Skeletal muscle cell (primary cell): ENCODE measurements around the gene ETV2.
"Not testable (repeated sequence)": the region's sequence is repeated elsewhere in the genome, so short reads cannot be mapped to it uniquely, and the experiment has no call there.

Experiments used
- DNase-seq: peaks from one replicate; pipeline ENCODE4 v3.0.0-alpha.2; 2010; ENCODE audit warnings: low read depth
- H3K4me3 ChIP-seq: 2 replicates; pipeline ENCODE4 v1.5.1; 2011; ENCODE audit warnings: low read depth, mild to moderate bottlenecking, control low read depth, low read length, moderate library complexity

The ETV2 gene, protein sequence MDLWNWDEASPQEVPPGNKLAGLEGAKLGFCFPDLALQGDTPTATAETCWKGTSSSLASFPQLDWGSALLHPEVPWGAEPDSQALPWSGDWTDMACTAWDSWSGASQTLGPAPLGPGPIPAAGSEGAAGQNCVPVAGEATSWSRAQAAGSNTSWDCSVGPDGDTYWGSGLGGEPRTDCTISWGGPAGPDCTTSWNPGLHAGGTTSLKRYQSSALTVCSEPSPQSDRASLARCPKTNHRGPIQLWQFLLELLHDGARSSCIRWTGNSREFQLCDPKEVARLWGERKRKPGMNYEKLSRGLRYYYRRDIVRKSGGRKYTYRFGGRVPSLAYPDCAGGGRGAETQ

GRCh38 chr19:35641515-35642151 is at the start of gene ETV2:
ETV2 (plus strand) TSS chr19:35641745; CDS start chr19:35642461, 716 bp downstream.
- no peak for DNase-seq

GRCh38 chr19:35592226-35592625 is 49.3 kb upstream of the ETV2 start:
- DNase-seq = peak; percentile 7
- H3K4me3 ChIP-seq = no peak overlapping the region

More at GRCh38 chr19:35641515-35642151, at the start of gene ETV2:
- no peak within 1 kb of the TSS for H3K4me3 ChIP-seq

DNA sequence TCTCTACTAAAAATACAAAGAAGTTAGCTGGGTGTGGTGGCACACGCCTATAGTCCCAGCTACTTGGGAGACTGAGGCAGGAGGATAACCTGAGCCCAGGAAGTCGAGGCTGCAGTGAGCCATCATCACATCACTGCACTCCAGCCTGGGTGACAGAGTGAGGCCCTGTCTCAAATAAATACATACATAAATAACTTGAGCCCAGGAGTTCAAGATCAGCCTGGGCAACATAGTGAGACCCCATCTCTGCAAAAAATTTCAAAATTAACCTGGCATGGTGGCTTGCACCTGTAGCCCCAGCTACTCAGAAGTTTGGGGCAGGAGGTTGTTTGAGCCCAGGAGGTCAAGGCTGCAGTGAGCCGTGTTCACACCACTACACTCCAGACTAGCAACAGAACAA is 46.5 kb upstream of the ETV2 start:
- not testable (repeated sequence) for DNase-seq, H3K4me3 ChIP-seq

GRCh38 chr19:35595928-35596327 is 45.6 kb upstream of the ETV2 start:
- H3K4me3 ChIP-seq = no peak overlapping the region
- no peak for DNase-seq

GRCh38 chr19:35596366-35596999 is 45.1 kb upstream of the ETV2 start:
- DNase-seq = no peak
- H3K4me3 ChIP-seq = no peak overlapping the region

DNA sequence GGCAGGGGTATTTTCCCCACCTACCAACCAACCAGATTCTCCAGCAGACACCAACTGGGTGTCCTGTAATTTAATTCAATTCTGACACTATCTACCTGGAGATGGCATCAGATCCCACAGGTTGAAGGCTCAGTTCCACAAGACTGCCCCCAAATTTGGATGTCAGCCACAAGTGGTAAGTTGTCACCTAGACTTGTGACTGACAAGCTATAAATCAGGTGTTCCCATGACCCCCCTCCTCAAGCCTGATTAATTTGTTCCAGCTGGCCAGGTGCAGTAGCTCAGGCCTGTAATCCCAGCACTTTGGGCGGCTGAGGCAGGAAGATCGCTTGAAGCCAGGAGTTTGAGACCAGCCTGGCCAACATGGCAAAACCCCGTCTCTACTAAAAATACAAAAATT is 39.6 kb upstream of the ETV2 start:
- H3K4me3 ChIP-seq = no peak overlapping the region
- no peak for DNase-seq

DNA sequence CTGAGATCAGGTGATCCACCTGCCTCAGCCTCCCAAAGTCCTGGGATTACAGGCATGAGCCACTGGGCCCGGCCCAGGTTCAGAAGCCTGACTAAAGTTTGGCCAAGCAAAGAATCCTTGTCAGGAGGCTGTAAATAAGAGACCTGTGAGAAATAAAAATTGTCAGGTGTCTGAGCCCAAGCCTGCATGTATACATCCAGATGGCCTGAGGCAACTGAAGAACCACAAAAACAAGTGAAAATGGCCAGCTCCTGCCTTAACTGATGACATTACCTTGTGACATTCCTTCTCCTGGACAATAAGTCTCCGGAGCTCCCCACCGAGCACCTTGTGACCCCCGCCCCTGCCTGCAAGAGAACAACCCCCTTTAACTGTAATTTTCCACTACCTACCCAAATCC is 37.1 kb upstream of the ETV2 start:
- DNase-seq, H3K4me3 ChIP-seq: not testable (repeated sequence)

- DNase-seq, H3K4me3 ChIP-seq: not testable (repeated sequence)
These were observed 34.4 kb upstream of the ETV2 start for GRCh38 chr19:35607170-35607569.

DNA sequence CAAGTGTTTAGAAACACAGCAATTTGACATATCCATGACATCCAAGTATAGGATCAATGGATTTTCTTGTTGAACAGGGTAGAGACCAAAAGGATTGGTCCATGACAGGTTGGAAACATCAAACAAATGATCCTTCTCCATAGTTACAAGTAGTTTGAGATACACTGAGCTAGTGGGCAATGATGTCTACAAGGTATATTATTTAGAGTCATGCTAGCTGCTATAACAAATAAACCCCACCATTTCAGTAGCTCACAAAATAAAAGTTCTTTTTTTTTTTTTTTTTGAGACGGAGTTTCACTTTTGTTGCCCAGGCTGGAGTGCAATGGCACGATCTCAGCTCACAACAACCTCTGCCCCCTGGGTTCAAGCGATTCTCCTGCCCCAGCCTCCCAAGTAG is 33.9 kb upstream of the ETV2 start:
- no peak overlapping the region for H3K4me3 ChIP-seq

GRCh38 chr19:35608251-35608650 is 33.3 kb upstream of the ETV2 start:
- no peak overlapping the region for H3K4me3 ChIP-seq
- DNase-seq = no peak

More for the DNA sequence above, 33.9 kb upstream of the ETV2 start:
- DNase-seq = no peak

DNA sequence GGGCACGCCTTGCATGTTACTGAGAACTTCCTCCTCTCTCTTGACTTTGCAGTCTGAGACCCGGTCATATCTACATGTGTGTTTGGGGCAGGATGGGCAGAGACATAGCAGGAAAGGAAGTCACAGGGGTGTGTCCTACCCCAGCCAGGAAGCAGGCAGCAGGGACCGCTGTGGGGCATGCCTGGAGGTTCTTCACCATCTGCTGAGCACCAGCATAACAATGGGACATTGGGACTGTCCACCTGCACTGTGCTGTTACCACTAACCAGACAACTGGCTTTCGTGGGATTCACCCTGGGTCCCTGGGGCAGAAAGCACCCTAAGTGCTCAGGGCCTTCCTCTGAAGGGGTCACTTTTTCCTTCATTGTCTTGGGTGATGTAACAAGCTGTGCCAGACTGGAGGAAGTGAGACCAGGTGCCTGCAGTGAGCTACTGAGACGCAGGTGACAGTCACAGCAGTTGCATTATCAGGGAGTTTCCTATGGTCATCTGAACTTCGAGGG is 31.6 kb upstream of the ETV2 start:
- H3K4me3 ChIP-seq = no peak overlapping the region
- DNase-seq = no peak

DNA sequence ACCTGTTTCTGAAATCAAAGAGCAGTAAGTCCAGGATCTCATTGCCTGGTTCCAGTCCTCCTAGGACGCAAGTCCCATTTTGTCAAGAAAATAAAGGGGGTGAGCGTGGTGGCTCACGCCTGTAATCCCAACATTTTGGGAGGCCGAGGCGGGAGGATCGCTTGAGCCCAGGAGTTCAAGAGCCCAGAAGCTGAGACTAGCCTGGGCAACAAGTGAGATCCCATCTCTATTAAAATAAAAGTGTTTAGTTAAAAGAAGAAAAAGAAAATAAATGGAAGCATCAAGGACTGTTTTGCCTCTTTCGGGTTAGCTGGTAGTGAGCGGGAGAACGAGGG is 29.4 kb upstream of the ETV2 start:
- peak overlapping the region; percentile 88 for H3K4me3 ChIP-seq
- DNase-seq = no peak

DNA sequence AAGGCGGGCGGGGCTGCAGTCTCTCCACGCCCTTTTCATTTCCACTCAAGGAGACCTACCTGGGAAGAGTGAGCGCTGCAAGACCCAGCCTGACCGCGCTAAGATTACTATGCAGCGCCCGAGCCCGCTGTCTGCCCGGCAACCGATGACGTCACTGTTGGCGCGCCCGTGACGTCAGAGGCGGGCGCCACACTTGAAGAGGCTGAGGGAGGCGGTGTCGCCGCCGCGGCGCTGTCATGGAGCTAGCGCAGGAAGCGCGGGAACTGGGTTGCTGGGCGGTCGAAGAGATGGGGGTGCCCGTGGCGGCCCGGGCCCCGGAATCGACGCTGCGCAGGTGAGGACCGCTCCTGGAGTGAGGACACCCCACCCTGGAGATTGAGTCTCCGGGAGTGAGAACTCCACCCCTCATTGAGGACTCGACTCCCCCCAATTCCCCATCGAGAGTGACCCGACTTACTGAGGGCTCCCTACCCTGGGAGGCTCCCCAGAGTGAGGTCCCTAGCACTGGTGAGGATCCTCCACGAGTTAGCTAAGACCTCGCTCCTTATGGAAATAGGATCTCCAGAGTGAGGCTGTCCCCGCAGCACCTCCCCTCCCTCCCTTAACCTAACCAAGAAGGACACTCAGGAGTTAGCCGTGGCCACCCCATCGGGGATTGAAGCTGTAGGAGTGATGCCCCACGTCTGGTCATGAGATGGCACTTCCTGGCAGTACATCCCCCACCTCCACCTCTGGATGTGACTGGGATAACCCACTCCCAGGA is 28.8 kb upstream of the ETV2 start, which contains the start of gene HAUS5:
Gene HAUS5, plus strand, starts transcription at position 177 of the 763 bp plus-strand sequence. Its CDS starts 60 bp downstream, at position 237.
- peak within 1 kb of the TSS; percentile 88 for H3K4me3 ChIP-seq
- peak; percentile 61 for DNase-seq

DNA sequence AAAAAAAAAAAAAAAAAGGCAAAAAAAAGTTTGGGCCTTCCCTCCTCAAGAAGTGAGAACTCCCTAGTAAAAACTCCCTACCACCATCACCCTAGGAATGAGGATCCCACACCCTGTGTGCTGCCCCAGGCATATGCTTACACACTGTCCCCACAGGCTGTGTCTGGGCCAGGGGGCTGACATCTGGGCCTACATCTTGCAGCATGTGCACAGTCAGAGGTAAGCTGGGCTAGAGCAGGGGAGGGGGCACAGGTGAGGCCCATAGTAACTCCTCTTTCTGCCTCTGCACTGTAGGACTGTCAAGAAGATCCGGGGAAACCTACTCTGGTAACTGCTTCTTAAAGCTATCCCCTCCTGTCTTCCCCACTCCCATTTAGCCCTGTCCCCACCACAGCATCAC is 28.0 kb upstream of the ETV2 start:
- H3K4me3 ChIP-seq = no peak overlapping the region
- no peak for DNase-seq

GRCh38 chr19:35615036-35615435 is 26.5 kb upstream of the ETV2 start:
- no peak overlapping the region for H3K4me3 ChIP-seq
- DNase-seq = no peak

DNA sequence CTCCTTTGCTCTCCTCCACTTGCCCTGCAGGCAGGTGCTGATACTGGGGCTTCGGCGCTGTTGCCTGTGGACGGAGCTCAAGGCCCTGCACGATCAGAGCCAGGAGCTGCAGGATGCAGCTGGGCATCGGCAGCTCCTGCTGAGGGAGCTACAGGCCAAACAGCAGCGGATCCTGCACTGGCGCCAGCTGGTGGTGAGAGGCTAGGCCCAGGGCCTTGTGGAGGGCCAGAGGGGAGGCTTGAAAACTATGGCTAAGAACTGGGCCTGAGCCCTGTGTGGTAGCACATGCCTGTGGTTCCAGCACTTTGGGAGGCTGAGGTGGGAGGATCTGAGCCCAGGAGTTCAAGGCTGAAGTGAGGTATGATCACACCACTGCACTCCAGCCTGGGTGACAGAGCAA is 22.7 kb upstream of the ETV2 start:
- no peak overlapping the region for H3K4me3 ChIP-seq

GRCh38 chr19:35619290-35619923 is 22.1 kb upstream of the ETV2 start:
- DNase-seq = no peak
- H3K4me3 ChIP-seq = no peak overlapping the region

More for the DNA sequence above, 22.7 kb upstream of the ETV2 start:
- DNase-seq = no peak

GRCh38 chr19:35620001-35620400 is 21.5 kb upstream of the ETV2 start:
- no peak for DNase-seq
- H3K4me3 ChIP-seq = no peak overlapping the region

DNA sequence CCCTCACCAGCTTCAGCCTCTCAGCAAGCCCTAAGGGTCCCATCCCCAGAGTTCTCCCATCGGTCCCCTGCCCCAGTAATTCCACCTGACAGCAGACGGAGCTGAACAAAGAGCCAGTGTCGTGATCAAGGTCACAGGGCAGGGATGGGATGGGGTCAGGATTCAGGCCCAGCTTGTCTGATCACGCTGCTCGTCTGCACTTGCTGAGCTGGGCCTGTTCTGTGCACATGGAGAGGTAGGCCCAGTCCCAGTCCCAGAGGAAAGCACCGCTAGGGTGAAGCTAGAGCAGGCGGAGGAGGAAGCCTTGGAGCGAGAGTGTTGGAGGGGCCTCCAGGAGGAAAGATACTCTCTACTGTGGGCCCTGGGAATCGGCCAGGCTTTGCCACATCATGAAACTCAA is 19.8 kb upstream of the ETV2 start:
- no peak for DNase-seq
- H3K4me3 ChIP-seq = no peak overlapping the region
